Tibial nerve (tissue), 4 donors: ENCODE results near the gene SIDT1. TPM values are rescaled to one million over a fixed set of nuclear protein-coding genes. Genes with fewer than 3 reads are reported as not detected.

Experiments used
- DNase-seq, 2 donors: peaks; one replicate each; pipeline ENCODE4 v3.0.0-alpha.2; 2019; ENCODE audit warnings: low spot score in 2 of 2
- H3K27ac ChIP-seq, 4 donors: fragments of 200-600 bp; sonication (generic) in 3 of 4; one replicate each; pipeline ENCODE4 v1.5.1; 2017 to 2019; ENCODE audit warnings: mild to moderate bottlenecking in 1 of 4
- H3K27me3 ChIP-seq, 2 donors: fragments of 200-600 bp; sonication (generic) in 1 of 2; one replicate each; pipeline versions ENCODE4 v1.5.1 to v1.6.0; 2017 to 2019
- H3K36me3 ChIP-seq, 3 donors: fragments of 200-600 bp; sonication (generic); one replicate each; pipeline ENCODE4 v1.5.1; 2018 to 2019
- H3K4me1 ChIP-seq, 4 donors: fragments of 200-600 bp; sonication (generic) in 3 of 4; one replicate each; pipeline ENCODE4 v1.5.1; 2017 to 2019
- H3K4me3 ChIP-seq, 4 donors: fragments of 200-600 bp; sonication (generic) in 3 of 4; one replicate each; pipeline ENCODE4 v1.5.1; 2017 to 2019; ENCODE audit warnings: mild to moderate bottlenecking in 1 of 4, moderate library complexity in 1 of 4
- H3K9me3 ChIP-seq, 4 donors: fragments of 200-600 bp; sonication (generic) in 3 of 4; one replicate each; pipeline ENCODE4 v1.5.1; 2017 to 2019
- CTCF ChIP-seq, 5 experiments: fragments of 200-600 bp in 3 of 5; fragments of 450-650 bp in 2 of 5; sonication (generic) in 3 of 5; IDR thresholded peaks; one replicate each; pipeline ENCODE4 v1.5.1; 2016 to 2019; ENCODE audit warnings: antibody characterized with exemption in 5 of 5, mild to moderate bottlenecking in 3 of 5, moderate library complexity in 2 of 5
- EP300 ChIP-seq, 2 donors: sonication (generic); formaldehyde crosslinking; IDR thresholded peaks; one replicate each; pipeline ENCODE4 v1.6.1; 2017; ENCODE audit warnings: antibody characterized with exemption in 2 of 2, mild to moderate bottlenecking in 1 of 2
- POLR2A ChIP-seq, 2 donors: fragments of 450-650 bp; IDR thresholded peaks; one replicate each; pipeline ENCODE4 v1.6.1; 2017; ENCODE audit warnings: antibody characterized with exemption in 2 of 2, mild to moderate bottlenecking in 2 of 2, moderate library complexity in 2 of 2
- WGBS, 2 donors: methylation state at CpG; one replicate each; pipeline ENCODE4 v1.1.5; 2018; 5-methylcytosine and 5-hydroxymethylcytosine counted together
- total RNA-seq, 4 donors: library from RNA; depleted of rRNA; stranded (reverse); fragments of >200 nt; gene quantifications; one replicate each; pipeline ENCODE4 v1.1.0, GENCODE V29; 2016

The SIDT1 gene
- total RNA-seq, 4 donors from 2014 or later, result 2.7 to 6.8 (median 4.8) TPM

- no peaks in the 10 kb centered on the region for H3K4me1 ChIP-seq
- H3K36me3 ChIP-seq, result peaks cover 0 to 77% (median 0%) of the 10 kb centered on the region in 3 donors
These were observed 125.8 kb downstream of the SIDT1 start for GRCh38 chr3:113658107-113658506.

GRCh38 chr3:113659101-113659541 is 126.8 kb downstream of the SIDT1 start:
- Histone ChIP-seq H3K4me1 (no peaks in the 10 kb centered on the region), H3K27me3 (no peaks in the 10 kb centered on the region), H3K4me3 (no peak overlapping the region), H3K27ac (no peak overlapping the region), H3K36me3 (peaks cover 0 to 87% (median 6%) of the 10 kb centered on the region in 3 donors), H3K9me3 (no peaks in the 10 kb centered on the region)
- 100% methylated on average over 1 of the region's 1 CpG for WGBS, 2 donors
- TF ChIP-seq EP300 (IDR thresholded peaks at IDR 0.05) (no peak), POLR2A (IDR thresholded peaks at IDR 0.05) (no peak)
- DNase-seq, result no peak

More at GRCh38 chr3:113658107-113658506, 125.8 kb downstream of the SIDT1 start:
- TF ChIP-seq POLR2A (IDR thresholded peaks at IDR 0.05) (no peak), EP300 (IDR thresholded peaks at IDR 0.05) (no peak), CTCF (IDR thresholded peaks at IDR 0.05) (no peak)
- DNase-seq, result no peak
- H3K9me3 ChIP-seq, result no peaks in the 10 kb centered on the region
- no peak overlapping the region for H3K27ac ChIP-seq
- 96 to 98% methylated on average over 3 of the region's 3 CpGs for WGBS, 2 donors
- no peaks in the 10 kb centered on the region for H3K27me3 ChIP-seq
- no peak overlapping the region for H3K4me3 ChIP-seq

GRCh38 chr3:113659996-113660395 is 127.6 kb downstream of the SIDT1 start:
- 86 to 100% methylated on average over 1 of the region's 1 CpG for WGBS, 2 donors
- Histone ChIP-seq H3K4me3 (no peak overlapping the region), H3K27me3 (no peaks in the 10 kb centered on the region), H3K27ac (no peak overlapping the region), H3K4me1 (no peaks in the 10 kb centered on the region), H3K9me3 (no peaks in the 10 kb centered on the region), H3K36me3 (peaks cover 0 to 96% (median 6%) of the 10 kb centered on the region in 3 donors)
- no peak for TF ChIP-seq CTCF (IDR thresholded peaks at IDR 0.05)
- TF ChIP-seq POLR2A (IDR thresholded peaks at IDR 0.05), result no peak
- no peak for TF ChIP-seq EP300 (IDR thresholded peaks at IDR 0.05)
- no peak for DNase-seq

- DNase-seq, result no peak
- Histone ChIP-seq H3K27ac (no peak overlapping the region), H3K4me1 (no peaks in the 10 kb centered on the region), H3K27me3 (no peaks in the 10 kb centered on the region), H3K4me3 (no peak overlapping the region), H3K9me3 (no peaks in the 10 kb centered on the region), H3K36me3 (peaks cover 0 to 98% (median 6%) of the 10 kb centered on the region in 3 donors)
- WGBS, 2 donors, result 92 to 93% methylated on average over 2 of the region's 2 CpGs
- no peak for TF ChIP-seq CTCF (IDR thresholded peaks at IDR 0.05)
- TF ChIP-seq POLR2A (IDR thresholded peaks at IDR 0.05), result no peak
- no peak for TF ChIP-seq EP300 (IDR thresholded peaks at IDR 0.05)
These were observed 128.1 kb downstream of the SIDT1 start for GRCh38 chr3:113660458-113660857.

- 91% methylated on average over 4 of the region's 4 CpGs for WGBS, 2 donors
- no peak for DNase-seq
- no peak overlapping the region for H3K4me3 ChIP-seq
- H3K27ac ChIP-seq, result no peak overlapping the region
- H3K4me1 ChIP-seq, result no peaks in the 10 kb centered on the region
- peaks cover 0 to 98% (median 10%) of the 10 kb centered on the region in 3 donors for H3K36me3 ChIP-seq
- TF ChIP-seq EP300 (IDR thresholded peaks at IDR 0.05) (no peak), CTCF (IDR thresholded peaks at IDR 0.05) (no peak), POLR2A (IDR thresholded peaks at IDR 0.05) (no peak)
- H3K9me3 ChIP-seq, result no peaks in the 10 kb centered on the region
- H3K27me3 ChIP-seq, result no peaks in the 10 kb centered on the region
These were observed 128.5 kb downstream of the SIDT1 start for GRCh38 chr3:113660896-113661295.

- H3K4me1 ChIP-seq, result peaks cover 0 to 1% (median 0%) of the 10 kb centered on the region in 4 donors
- H3K27ac ChIP-seq, result no peak overlapping the region
- H3K4me3 ChIP-seq, result no peak overlapping the region
- H3K27me3 ChIP-seq, result no peaks in the 10 kb centered on the region
- H3K36me3 ChIP-seq, result peaks cover 0 to 88% (median 10%) of the 10 kb centered on the region in 3 donors
- WGBS, 2 donors, result 47 to 51% methylated on average over 1 of the region's 1 CpG
- H3K9me3 ChIP-seq, result no peaks in the 10 kb centered on the region
- no peak for DNase-seq
- no peak for TF ChIP-seq CTCF (IDR thresholded peaks at IDR 0.05)
- TF ChIP-seq EP300 (IDR thresholded peaks at IDR 0.05), result no peak
- TF ChIP-seq POLR2A (IDR thresholded peaks at IDR 0.05), result no peak
These were observed 130.5 kb downstream of the SIDT1 start for GRCh38 chr3:113662824-113663223.
